ENCODE measurements around the gene RASSF1.

Gene RASSF1

GRCh38 chr3:50345008-50345407 lies 4.4 kb upstream of the RASSF1 start:
- no peak for DNase-seq (ENCODE audit: low read depth in 1 of 2, low spot score in 1 of 2)

GRCh38 chr3:50342813-50343633 lies 2.4 kb upstream of the RASSF1 start:
- no peak for DNase-seq (ENCODE audit: low read depth in 1 of 2, low spot score in 1 of 2)

- DNase-seq (ENCODE audit: low read depth in 1 of 2, low spot score in 1 of 2): no peak
Observed at GRCh38 chr3:50341996-50342650, 1.5 kb upstream of the RASSF1 start.

GRCh38 chr3:50341537-50341936 lies 901 bp upstream of the RASSF1 start:
- DNase-seq (ENCODE audit: low read depth in 1 of 2, low spot score in 1 of 2): no peak

GRCh38 chr3:50340147-50340447 lies 539 bp downstream of the RASSF1 start:
- no peak for DNase-seq (ENCODE audit: low read depth in 1 of 2, low spot score in 1 of 2)

GRCh38 chr3:50339485-50340146 lies 1.0 kb downstream of the RASSF1 start:
- DNase-seq (ENCODE audit: low read depth in 1 of 2, low spot score in 1 of 2): no peak

- DNase-seq (ENCODE audit: low read depth in 1 of 2, low spot score in 1 of 2): no peak
Observed at GRCh38 chr3:50338965-50339364, 1.7 kb downstream of the RASSF1 start.

- DNase-seq (ENCODE audit: low read depth in 1 of 2, low spot score in 1 of 2): peak; percentile 85 to 88
Observed at GRCh38 chr3:50337175-50337861, 3.3 kb downstream of the RASSF1 start.

- no peak for DNase-seq (ENCODE audit: low read depth in 1 of 2, low spot score in 1 of 2)
Observed at GRCh38 chr3:50336452-50337174, 4.0 kb downstream of the RASSF1 start.

- DNase-seq (ENCODE audit: low read depth in 1 of 2, low spot score in 1 of 2): no peak
Observed at GRCh38 chr3:50334339-50335075, 6.1 kb downstream of the RASSF1 start.

- no peak for DNase-seq (ENCODE audit: low read depth in 1 of 2, low spot score in 1 of 2)
Observed at GRCh38 chr3:50333744-50334328, 6.8 kb downstream of the RASSF1 start.

GRCh38 chr3:50331364-50331907 lies 9.2 kb downstream of the RASSF1 start:
- DNase-seq (ENCODE audit: low read depth in 1 of 2, low spot score in 1 of 2): no peak

- DNase-seq (ENCODE audit: low read depth in 1 of 2, low spot score in 1 of 2): no peak
Observed at GRCh38 chr3:50330330-50330729, 10.3 kb downstream of the RASSF1 start.

GRCh38 chr3:50327943-50328691 lies 12.5 kb downstream of the RASSF1 start, which contains the start of gene TUSC2:
Gene TUSC2, minus strand, starts transcription at chr3:50328223. Its CDS starts 124 bp downstream, at chr3:50328099.
- peak; percentile 86 to 88 for DNase-seq (ENCODE audit: low read depth in 1 of 2, low spot score in 1 of 2)

- no peak for DNase-seq (ENCODE audit: low read depth in 1 of 2, low spot score in 1 of 2)
Observed at GRCh38 chr3:50327129-50327528, 13.5 kb downstream of the RASSF1 start.

- no peak for DNase-seq (ENCODE audit: low read depth in 1 of 2, low spot score in 1 of 2)
Observed at GRCh38 chr3:50326182-50326541, 14.5 kb downstream of the RASSF1 start.

GRCh38 chr3:50325497-50326181 lies 15.0 kb downstream of the RASSF1 start:
- no peak for DNase-seq (ENCODE audit: low read depth in 1 of 2, low spot score in 1 of 2)

- DNase-seq (ENCODE audit: low read depth in 1 of 2, low spot score in 1 of 2): no peak
Observed at GRCh38 chr3:50325113-50325480, 15.5 kb downstream of the RASSF1 start.

Measured in stimulated activated CD4-positive, alpha-beta T cell treated with anti-CD3 and anti-CD28 coated beads, Interleukin-15, amount 100 ng/mL, for 1 hour (primary cell).